Caco-2 (cell line): ENCODE data around the gene RAD51AP2. TPM values are rescaled to one million over a fixed set of nuclear protein-coding genes. Genes with fewer than 3 reads are reported as not detected.
A peak's percentile ranks its signal among the peaks of the same experiment; 100 is the strongest.
"Not testable (repeated sequence)": the region's sequence is repeated elsewhere in the genome, so short reads cannot be mapped to it uniquely, and the experiment has no call there.

Experiments
- Bru-seq: library from RNA; stranded (reverse); fragments of 400-500 nt; gene quantifications from one replicate; lab custom pipeline; 2021; lab: Mats Ljungman, UMichigan
- BruChase-seq, 2 experiments: library from RNA; stranded (reverse); fragments of 400-500 nt; gene quantifications; one replicate each; lab custom pipeline; 2021; lab: Mats Ljungman, UMichigan
- BruUV-seq: library from RNA; stranded (reverse); fragments of 400-500 nt; replicated peaks from 2 replicates; lab custom pipeline; 2021; lab: Mats Ljungman, UMichigan
- CTCF ChIA-PET: fragments of 300-600 bp; sonication (Branson Sonifier 250); formaldehyde crosslinking; loops from one replicate; lab custom pipeline; 2022; ENCODE audit warnings: antibody characterized with exemption; lab: Charles Lee
- POLR2A ChIA-PET: fragments of 300-600 bp; sonication (Branson Sonifier 250); formaldehyde crosslinking; loops from one replicate; lab custom pipeline; 2022; ENCODE audit warnings: antibody characterized with exemption; lab: Charles Lee
- DNase-seq, 2 experiments: peaks; one replicate each; pipeline versions ENCODE4 v3.0.0 to v3.0.0-alpha.2; 2020 to 2022
- H3K27me3 ChIP-seq: replicated peaks from 2 replicates; pipeline ENCODE4 v1.6.0; 2011; ENCODE audit warnings: low read length; ENCODE audit not compliant: control insufficient read depth, insufficient read depth
- H3K36me3 ChIP-seq: 2 replicates; pipeline ENCODE4 v1.5.1; 2011; ENCODE audit warnings: low read length; ENCODE audit not compliant: control insufficient read depth, insufficient read depth
- H3K4me1 ChIP-seq: fragments of 250-450 bp; sonication (Bioruptor Pico); 2 replicates; pipeline ENCODE4 v1.5.1; 2020; ENCODE audit warnings: mild to moderate bottlenecking
- H3K4me3 ChIP-seq: 2 replicates; pipeline ENCODE4 v1.5.1; 2011; ENCODE audit warnings: low read depth, mild to moderate bottlenecking, control low read depth, low read length
- H3K9me3 ChIP-seq: fragments of 250-450 bp; sonication (Bioruptor Pico); 2 replicates; pipeline ENCODE4 v1.5.1; 2020; ENCODE audit warnings: mild to moderate bottlenecking, moderate library complexity
- H3K27ac Mint-ChIP-seq: one replicate; pipeline ENCODE4 v1.8.0; 2022; ENCODE audit warnings: mixed read lengths; ENCODE audit not compliant: unreplicated experiment
- H3K27me3 Mint-ChIP-seq: one replicate; pipeline ENCODE4 v1.8.0; 2022; ENCODE audit warnings: mixed read lengths; ENCODE audit not compliant: insufficient read depth, unreplicated experiment
- H3K36me3 Mint-ChIP-seq: one replicate; pipeline ENCODE4 v1.8.0; 2022; ENCODE audit warnings: mild to moderate bottlenecking, mixed read lengths; ENCODE audit not compliant: insufficient read depth, unreplicated experiment
- H3K4me1 Mint-ChIP-seq: one replicate; pipeline ENCODE4 v1.8.0; 2022; ENCODE audit warnings: low read depth, mixed read lengths; ENCODE audit not compliant: unreplicated experiment
- H3K4me3 Mint-ChIP-seq: one replicate; pipeline ENCODE4 v1.8.0; 2022; ENCODE audit warnings: mild to moderate bottlenecking, moderate library complexity, mixed read lengths; ENCODE audit not compliant: unreplicated experiment
- H3K9me3 Mint-ChIP-seq: one replicate; pipeline ENCODE4 v1.8.0; 2022; ENCODE audit warnings: mixed read lengths; ENCODE audit not compliant: unreplicated experiment
- intact Hi-C: fragments of 100-400 bp; cut with micrococcal nuclease; formaldehyde crosslinking; loops from one replicate; pipeline ENCODE4 v1.10.0; 2022; ENCODE audit not compliant: unreplicated experiment
- long read RNA-seq: library from polyadenylated mRNA; stranded (forward); transcript quantifications from one replicate; pipeline ENCODE4 v2.0.0, GENCODE V29; 2022
- total RNA-seq: library from RNA; stranded (reverse); gene quantifications from 2 replicates; pipeline ENCODE4 v1.2.3, GENCODE V29; 2022
- TF ChIP-seq, protein P1 (sequence below), 2 experiments: fragments of 200-600 bp in 1 of 2; IDR thresholded peaks; 1 replicate in 1 of 2; 2 replicates in 1 of 2; pipeline versions ENCODE4 v1.5.1 to v1.8.0; 2011 to 2022; ENCODE audit warnings: antibody characterized with exemption in 1 of 2, control low read depth in 1 of 2, inconsistent platforms in 1 of 2, low read depth in 1 of 2, low read length in 1 of 2, mild to moderate bottlenecking in 1 of 2, moderate library complexity in 1 of 2; ENCODE audit not compliant: insufficient read depth in 1 of 2, severe bottlenecking in 1 of 2, unreplicated experiment in 1 of 2

Gene RAD51AP2
- total RNA-seq (not detected in 2 replicates), Bru-seq, nascent RNA (not detected), BruChase-seq, experiment 1, labeled RNA remaining after a 2-hour chase (percentile 9 among the genes with signal in this experiment), BruChase-seq, experiment 2, labeled RNA remaining after a 6-hour chase (percentile 21 among the genes with signal in this experiment)
- long read RNA-seq: 0 reads

DNA sequence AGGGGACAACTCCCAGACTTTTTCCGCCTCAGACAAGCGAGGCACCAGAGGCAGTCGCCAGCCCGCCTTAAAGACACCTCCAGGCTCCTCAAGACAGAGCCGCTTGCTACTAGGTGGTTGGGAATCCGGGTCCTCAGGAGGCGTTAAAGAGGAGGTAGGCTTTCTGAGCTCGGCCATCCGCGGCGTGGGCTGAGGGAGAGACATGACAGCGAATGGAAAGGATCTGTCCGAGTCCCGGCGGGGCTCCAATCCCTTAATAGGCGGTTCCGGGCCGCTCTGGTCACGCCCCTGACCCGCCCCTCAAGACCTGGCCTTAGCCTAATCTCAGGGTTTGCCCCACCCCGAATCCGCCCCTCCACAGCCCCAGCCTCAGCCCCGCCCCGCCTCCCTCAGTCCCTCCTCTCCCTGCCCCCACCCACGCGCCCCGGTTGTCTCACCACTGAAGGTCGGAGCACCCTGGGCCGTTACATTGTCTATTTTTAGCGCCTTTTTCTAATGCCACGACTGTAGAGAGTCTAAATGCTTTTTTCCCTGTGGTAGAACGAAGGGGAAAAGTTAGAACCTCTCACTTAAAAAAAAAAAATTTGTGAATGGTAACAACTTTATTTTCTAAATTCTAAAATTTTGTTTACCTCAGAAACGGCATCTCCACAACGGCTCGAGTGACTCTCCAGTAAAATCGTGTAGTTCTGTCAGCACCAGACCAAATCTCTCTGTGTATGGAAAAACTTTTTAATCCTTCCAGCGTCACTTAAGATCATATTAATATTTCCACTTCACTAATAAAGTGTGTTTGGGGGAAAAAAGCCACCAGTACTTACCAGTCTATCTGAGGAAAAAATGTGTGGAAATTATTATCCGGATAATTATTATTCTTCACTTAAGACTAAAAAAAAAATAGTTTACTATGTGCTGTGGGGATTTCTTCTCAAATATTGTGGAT is at the start of gene RAD51AP2:
TSS of gene RAD51AP2 (minus strand) at position 229 of the 943 bp plus-strand sequence. CDS start at position 204, 25 bp downstream.
- H3K4me1 Mint-ChIP-seq: no peaks in the 10 kb centered on the region
- no peak within 1 kb of the TSS for H3K27ac Mint-ChIP-seq
- intact Hi-C loops: loop anchor here (1.0 kb wide), 1 partner anchor 22 kb away; the partner anchor contains the start of gene VSNL1
- Histone ChIP-seq H3K4me3 (peak within 1 kb of the TSS; percentile 39), H3K27me3 (no peaks in the 10 kb centered on the region), H3K4me1 (no peaks in the 10 kb centered on the region), H3K36me3 (no peaks in the 10 kb centered on the region), H3K9me3 (no peaks in the 10 kb centered on the region; the same call in 1 of the 2 replicates)
- peaks cover 20% of the 10 kb centered on the region for H3K27me3 Mint-ChIP-seq
- DNase-seq: peak; percentile 73 to 81
- POLR2A ChIA-PET: no interaction called here
- H3K9me3 Mint-ChIP-seq: no peaks in the 10 kb centered on the region
- CTCF ChIA-PET: no interaction called here
- H3K4me3 Mint-ChIP-seq: peak within 1 kb of the TSS; percentile 66
- H3K36me3 Mint-ChIP-seq: peaks cover 16% of the 10 kb centered on the region
- TF ChIP-seq, protein P1, sequence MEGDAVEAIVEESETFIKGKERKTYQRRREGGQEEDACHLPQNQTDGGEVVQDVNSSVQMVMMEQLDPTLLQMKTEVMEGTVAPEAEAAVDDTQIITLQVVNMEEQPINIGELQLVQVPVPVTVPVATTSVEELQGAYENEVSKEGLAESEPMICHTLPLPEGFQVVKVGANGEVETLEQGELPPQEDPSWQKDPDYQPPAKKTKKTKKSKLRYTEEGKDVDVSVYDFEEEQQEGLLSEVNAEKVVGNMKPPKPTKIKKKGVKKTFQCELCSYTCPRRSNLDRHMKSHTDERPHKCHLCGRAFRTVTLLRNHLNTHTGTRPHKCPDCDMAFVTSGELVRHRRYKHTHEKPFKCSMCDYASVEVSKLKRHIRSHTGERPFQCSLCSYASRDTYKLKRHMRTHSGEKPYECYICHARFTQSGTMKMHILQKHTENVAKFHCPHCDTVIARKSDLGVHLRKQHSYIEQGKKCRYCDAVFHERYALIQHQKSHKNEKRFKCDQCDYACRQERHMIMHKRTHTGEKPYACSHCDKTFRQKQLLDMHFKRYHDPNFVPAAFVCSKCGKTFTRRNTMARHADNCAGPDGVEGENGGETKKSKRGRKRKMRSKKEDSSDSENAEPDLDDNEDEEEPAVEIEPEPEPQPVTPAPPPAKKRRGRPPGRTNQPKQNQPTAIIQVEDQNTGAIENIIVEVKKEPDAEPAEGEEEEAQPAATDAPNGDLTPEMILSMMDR (IDR thresholded peaks at IDR 0.05; ENCODE audit: insufficient read depth in 1 of 2, low read depth in 1 of 2, low read length in 1 of 2, severe bottlenecking in 1 of 2, unreplicated experiment in 1 of 2): no peak
- BruUV-seq: no TSS peak

DNA sequence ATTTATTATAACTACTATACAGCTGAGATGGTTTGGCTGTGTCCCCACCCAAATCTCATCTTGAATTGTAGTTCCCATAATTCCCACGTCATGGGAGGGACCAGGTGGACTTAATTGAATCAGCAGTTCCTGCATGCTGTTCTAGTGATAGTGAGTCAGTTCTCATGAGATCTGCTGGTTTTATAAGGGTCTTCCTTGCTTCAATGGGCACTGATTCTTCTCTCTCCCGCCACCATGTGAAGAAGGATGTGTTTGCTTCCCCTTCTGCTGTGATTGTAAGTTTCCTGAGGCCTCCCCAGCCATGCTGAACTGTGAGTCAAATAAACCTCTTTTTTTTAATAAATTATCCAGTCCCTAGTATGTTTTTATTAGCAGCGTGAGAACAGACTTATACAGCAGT is 47.5 kb upstream of the RAD51AP2 start:
- H3K4me1 ChIP-seq, H3K36me3 Mint-ChIP-seq, POLR2A ChIA-PET, CTCF ChIA-PET, H3K9me3 Mint-ChIP-seq, H3K27me3 ChIP-seq, H3K4me3 Mint-ChIP-seq, H3K9me3 ChIP-seq, H3K4me1 Mint-ChIP-seq, DNase-seq, intact Hi-C loops, H3K27ac Mint-ChIP-seq, BruUV-seq, H3K36me3 ChIP-seq, H3K4me3 ChIP-seq, H3K27me3 Mint-ChIP-seq: not testable (repeated sequence)

DNA sequence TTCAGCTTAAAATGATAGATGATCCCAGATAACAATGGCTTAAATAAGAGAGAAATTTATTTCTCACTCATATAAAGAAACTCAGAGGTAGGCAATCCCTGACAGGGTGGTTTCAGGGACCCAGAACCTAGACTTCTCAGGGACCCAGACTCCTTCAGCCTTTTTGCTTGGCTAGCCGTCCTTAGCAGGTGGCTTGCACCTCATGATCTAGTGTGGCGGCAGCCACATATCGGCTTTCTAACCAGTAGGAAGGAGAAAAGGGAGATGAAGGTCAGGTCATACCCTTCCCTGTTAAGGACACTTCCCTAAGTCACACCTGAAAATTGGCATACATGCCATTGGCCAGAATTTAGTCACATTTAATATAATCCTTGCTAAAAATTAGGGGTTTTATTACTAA is 40.6 kb upstream of the RAD51AP2 start:
- Histone ChIP-seq H3K27me3 (no peaks in the 10 kb centered on the region), H3K4me3 (no peak overlapping the region), H3K9me3 (no peaks in the 10 kb centered on the region), H3K4me1 (no peaks in the 10 kb centered on the region), H3K36me3 (no peaks in the 10 kb centered on the region)
- no peaks in the 10 kb centered on the region for H3K36me3 Mint-ChIP-seq
- DNase-seq: no peak
- TF ChIP-seq, protein P1 (IDR thresholded peaks at IDR 0.05; ENCODE audit: insufficient read depth in 1 of 2, low read depth in 1 of 2, low read length in 1 of 2, severe bottlenecking in 1 of 2, unreplicated experiment in 1 of 2): no peak
- no TSS peak for BruUV-seq
- no peak overlapping the region for H3K4me3 Mint-ChIP-seq
- no peaks in the 10 kb centered on the region for H3K4me1 Mint-ChIP-seq
- CTCF ChIA-PET: no interaction called here
- no peaks in the 10 kb centered on the region for H3K27me3 Mint-ChIP-seq
- no peak overlapping the region for H3K27ac Mint-ChIP-seq
- POLR2A ChIA-PET: no interaction called here
- no peaks in the 10 kb centered on the region for H3K9me3 Mint-ChIP-seq
- intact Hi-C loops: no loop called here
